Heart left ventricle (tissue), 13 donors: Measurements from ENCODE around the gene IRX1.

ENCODE experiments used
- POLR2A ChIP-seq, 2 donors: fragments of 450-650 bp; IDR thresholded peaks; one replicate each; pipeline ENCODE4 v1.6.1; 2017; ENCODE audit warnings: antibody characterized with exemption in 2 of 2, mild to moderate bottlenecking in 2 of 2, moderate library complexity in 2 of 2
- TF ChIP-seq, protein P1 (sequence below), 12 donors: fragments of 200-600 bp; sonication (generic) in 4 of 12; IDR thresholded peaks; one replicate each; pipeline versions ENCODE4 v1.5.0 to v1.8.0; 2018 to 2022; ENCODE audit warnings: antibody characterized with exemption in 12 of 12, mild to moderate bottlenecking in 5 of 12
- donor health status: ischemic (EF 13 %, LVEDD 7.1; RV severe dilation, severe dysfunction).
- donor health status: DM: no; HTN: yes; CAD: no.
- donor health status: DM: no; HTN: no; CAD: no.
- donor health status: ischemic (EF 25% LVEDD 6.9; RV normal size, moderate dysfunction).
- donor health status: ischemic (EF 25% LVEDD 5.7; RV mildly dilated, moderate dysfunction).
- donor health status: ischemic (EF 35%, LVEDD 5.7; RV mildly dilated, moderate dysfunction).
- donor health status: nonischemic (EF 11% LVEDD 7.7; RV severe dilation, severe dysfunction).
- donor health status: DM: yes; HTN: yes; CAD: no.
- donor health status: PGD.
- donor health status: ischemic (EF 29% LVEDD 5.4; RV normal size, mild dysfunction).
- donor health status: nonischemic (EF 23%, LVEDD 6.1; RV moderate dilation, normal function).

- TF ChIP-seq, protein P1, sequence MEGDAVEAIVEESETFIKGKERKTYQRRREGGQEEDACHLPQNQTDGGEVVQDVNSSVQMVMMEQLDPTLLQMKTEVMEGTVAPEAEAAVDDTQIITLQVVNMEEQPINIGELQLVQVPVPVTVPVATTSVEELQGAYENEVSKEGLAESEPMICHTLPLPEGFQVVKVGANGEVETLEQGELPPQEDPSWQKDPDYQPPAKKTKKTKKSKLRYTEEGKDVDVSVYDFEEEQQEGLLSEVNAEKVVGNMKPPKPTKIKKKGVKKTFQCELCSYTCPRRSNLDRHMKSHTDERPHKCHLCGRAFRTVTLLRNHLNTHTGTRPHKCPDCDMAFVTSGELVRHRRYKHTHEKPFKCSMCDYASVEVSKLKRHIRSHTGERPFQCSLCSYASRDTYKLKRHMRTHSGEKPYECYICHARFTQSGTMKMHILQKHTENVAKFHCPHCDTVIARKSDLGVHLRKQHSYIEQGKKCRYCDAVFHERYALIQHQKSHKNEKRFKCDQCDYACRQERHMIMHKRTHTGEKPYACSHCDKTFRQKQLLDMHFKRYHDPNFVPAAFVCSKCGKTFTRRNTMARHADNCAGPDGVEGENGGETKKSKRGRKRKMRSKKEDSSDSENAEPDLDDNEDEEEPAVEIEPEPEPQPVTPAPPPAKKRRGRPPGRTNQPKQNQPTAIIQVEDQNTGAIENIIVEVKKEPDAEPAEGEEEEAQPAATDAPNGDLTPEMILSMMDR (IDR thresholded peaks at IDR 0.05): no peak
- no peak for TF ChIP-seq POLR2A (IDR thresholded peaks at IDR 0.05)
Observed at GRCh38 chr5:3593771-3594509, 1.7 kb upstream of the IRX1 start.
